Stimulated activated CD4-positive, alpha-beta T cell treated with anti-CD3 and anti-CD28 coated beads, Interleukin-1b, Interleukin-23, amount 100 ng/mL, for 4 hours (primary cell): ENCODE data around the gene ACOT7.
"Not testable (repeated sequence)": the region's sequence is repeated elsewhere in the genome, so short reads cannot be mapped to it uniquely, and the experiment has no call there.

ENCODE experiments used
- DNase-seq, 2 donors: peaks; one replicate each; pipeline ENCODE4 v3.0.0-alpha.2; 2020; ENCODE audit warnings: low read depth in 2 of 2

Gene ACOT7

GRCh38 chr1:6399294-6399693 is 5.7 kb upstream of the ACOT7 start:
- no peak for DNase-seq

GRCh38 chr1:6397844-6398441 is 4.4 kb upstream of the ACOT7 start:
- no peak for DNase-seq

GRCh38 chr1:6396998-6397397 is 3.4 kb upstream of the ACOT7 start:
- no peak for DNase-seq

- not testable (repeated sequence) for DNase-seq
Measured at GRCh38 chr1:6395781-6396244, 2.2 kb upstream of the ACOT7 start.

- DNase-seq = not testable (repeated sequence)
Measured at GRCh38 chr1:6395130-6395529, 1.6 kb upstream of the ACOT7 start.

- DNase-seq = no peak
Measured at GRCh38 chr1:6392809-6393399, 663 bp downstream of the ACOT7 start.

GRCh38 chr1:6391951-6392808 is 1.4 kb downstream of the ACOT7 start:
- DNase-seq = peak in 1 of 2 donors; percentile 7

GRCh38 chr1:6389971-6390370 is 3.6 kb downstream of the ACOT7 start:
- no peak for DNase-seq

- DNase-seq = no peak
Measured at GRCh38 chr1:6386371-6386949, 7.1 kb downstream of the ACOT7 start.

- no peak for DNase-seq
Measured at GRCh38 chr1:6385488-6386191, 7.9 kb downstream of the ACOT7 start.

GRCh38 chr1:6384962-6385361 is 8.6 kb downstream of the ACOT7 start:
- DNase-seq = no peak

GRCh38 chr1:6384135-6384534 is 9.4 kb downstream of the ACOT7 start:
- no peak for DNase-seq

- no peak for DNase-seq
Measured at GRCh38 chr1:6380037-6380436, 13.5 kb downstream of the ACOT7 start.

GRCh38 chr1:6378096-6378746 is 15.3 kb downstream of the ACOT7 start:
- no peak for DNase-seq

GRCh38 chr1:6373961-6374720 is 19.4 kb downstream of the ACOT7 start:
- no peak for DNase-seq

- not testable (repeated sequence) for DNase-seq
Measured at GRCh38 chr1:6372236-6372635, 21.3 kb downstream of the ACOT7 start.

GRCh38 chr1:6370006-6370405 is 23.6 kb downstream of the ACOT7 start:
- no peak for DNase-seq

GRCh38 chr1:6367381-6368012 is 26.1 kb downstream of the ACOT7 start:
- no peak for DNase-seq

- DNase-seq = no peak
Measured at GRCh38 chr1:6365047-6365446, 28.5 kb downstream of the ACOT7 start.
